HCT116 (cell line): ENCODE data around the gene RABGAP1.

Experiments
- CEBPB ChIP-seq: IDR thresholded peaks from 2 replicates; pipeline ENCODE4 v1.6.1; 2012; ENCODE audit warnings: low read depth
- ELF1 ChIP-seq: IDR thresholded peaks from 2 replicates; pipeline ENCODE4 v1.6.1; 2012; ENCODE audit warnings: low read depth, borderline replicate concordance
- EZH2phosphoT487 ChIP-seq: fragments of 200-600 bp; IDR thresholded peaks from 2 replicates; pipeline ENCODE4 v1.6.1; 2018; ENCODE audit warnings: antibody characterized with exemption, borderline replicate concordance
- FOSL1 ChIP-seq: IDR thresholded peaks from 2 replicates; pipeline ENCODE4 v1.6.1; 2012; ENCODE audit warnings: low read depth
- MAX ChIP-seq: IDR thresholded peaks from 2 replicates; pipeline ENCODE4 v1.6.1; 2012
- POLR2A ChIP-seq: IDR thresholded peaks from 2 replicates; pipeline ENCODE4 v1.7.0; 2011; ENCODE audit warnings: borderline replicate concordance; ENCODE audit not compliant: insufficient read depth, insufficient read length; ENCODE audit errors: extremely low read depth
- POLR2AphosphoS5 ChIP-seq: IDR thresholded peaks from 2 replicates; pipeline ENCODE4 v1.6.1; 2011; ENCODE audit warnings: mild to moderate bottlenecking, low read depth, low read length, moderate library complexity
- TCF7L2 ChIP-seq: IDR thresholded peaks from 2 replicates; pipeline ENCODE4 v1.7.0; 2011; ENCODE audit warnings: borderline replicate concordance, inconsistent platforms; ENCODE audit not compliant: insufficient read depth, insufficient read length; ENCODE audit errors: extremely low read depth
- ZFX ChIP-seq: fragments of 450-650 bp; IDR thresholded peaks from 2 replicates; pipeline ENCODE4 v1.6.1; 2017
- TF ChIP-seq, protein P1 (sequence below), 3 experiments: fragments of 200-600 bp in 1 of 3; sonication (generic) in 1 of 3; IDR thresholded peaks in 2 of 3; conservative IDR thresholded peaks in 1 of 3; 2 replicates each; pipeline ENCODE4 v1.5.1; 2012 to 2017; ENCODE audit warnings: low read depth in 2 of 3, low read length in 2 of 3, antibody characterized with exemption in 1 of 3, borderline replicate concordance in 1 of 3, control low read depth in 1 of 3, mild to moderate bottlenecking in 1 of 3, mixed read lengths in 1 of 3, mixed run types in 1 of 3, moderate library complexity in 1 of 3; ENCODE audit not compliant: insufficient read depth in 1 of 3

GRCh38 chr9:122941582-122942234 is 888 bp downstream of the RABGAP1 start:
- TF ChIP-seq, protein P1, sequence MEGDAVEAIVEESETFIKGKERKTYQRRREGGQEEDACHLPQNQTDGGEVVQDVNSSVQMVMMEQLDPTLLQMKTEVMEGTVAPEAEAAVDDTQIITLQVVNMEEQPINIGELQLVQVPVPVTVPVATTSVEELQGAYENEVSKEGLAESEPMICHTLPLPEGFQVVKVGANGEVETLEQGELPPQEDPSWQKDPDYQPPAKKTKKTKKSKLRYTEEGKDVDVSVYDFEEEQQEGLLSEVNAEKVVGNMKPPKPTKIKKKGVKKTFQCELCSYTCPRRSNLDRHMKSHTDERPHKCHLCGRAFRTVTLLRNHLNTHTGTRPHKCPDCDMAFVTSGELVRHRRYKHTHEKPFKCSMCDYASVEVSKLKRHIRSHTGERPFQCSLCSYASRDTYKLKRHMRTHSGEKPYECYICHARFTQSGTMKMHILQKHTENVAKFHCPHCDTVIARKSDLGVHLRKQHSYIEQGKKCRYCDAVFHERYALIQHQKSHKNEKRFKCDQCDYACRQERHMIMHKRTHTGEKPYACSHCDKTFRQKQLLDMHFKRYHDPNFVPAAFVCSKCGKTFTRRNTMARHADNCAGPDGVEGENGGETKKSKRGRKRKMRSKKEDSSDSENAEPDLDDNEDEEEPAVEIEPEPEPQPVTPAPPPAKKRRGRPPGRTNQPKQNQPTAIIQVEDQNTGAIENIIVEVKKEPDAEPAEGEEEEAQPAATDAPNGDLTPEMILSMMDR (IDR thresholded peaks at IDR 0.05 in 2 of 3, conservative IDR thresholded peaks at IDR 0.05 in 1 of 3; ENCODE audit: borderline replicate concordance in 1 of 3, insufficient read depth in 1 of 3, low read depth in 2 of 3, low read length in 2 of 3) = no peak
- TF ChIP-seq ZFX (no peak), ELF1 (no peak), FOSL1 (no peak), EZH2phosphoT487 (no peak), POLR2A (no peak), CEBPB (no peak), POLR2AphosphoS5 (no peak), TCF7L2 (no peak), MAX (no peak)
